ENCODE data around the gene TMEM219. TPM values are rescaled to one million over a fixed set of nuclear protein-coding genes. Genes with fewer than 3 reads are reported as not detected.

TMEM219 gene
- total and polyA plus RNA-seq, 10 of the 15 experiments (the other 5 are each of a cell fraction or from before 2014, with no cell fraction given), result 33.6 to 74.6 (median 56.5) TPM

DNA sequence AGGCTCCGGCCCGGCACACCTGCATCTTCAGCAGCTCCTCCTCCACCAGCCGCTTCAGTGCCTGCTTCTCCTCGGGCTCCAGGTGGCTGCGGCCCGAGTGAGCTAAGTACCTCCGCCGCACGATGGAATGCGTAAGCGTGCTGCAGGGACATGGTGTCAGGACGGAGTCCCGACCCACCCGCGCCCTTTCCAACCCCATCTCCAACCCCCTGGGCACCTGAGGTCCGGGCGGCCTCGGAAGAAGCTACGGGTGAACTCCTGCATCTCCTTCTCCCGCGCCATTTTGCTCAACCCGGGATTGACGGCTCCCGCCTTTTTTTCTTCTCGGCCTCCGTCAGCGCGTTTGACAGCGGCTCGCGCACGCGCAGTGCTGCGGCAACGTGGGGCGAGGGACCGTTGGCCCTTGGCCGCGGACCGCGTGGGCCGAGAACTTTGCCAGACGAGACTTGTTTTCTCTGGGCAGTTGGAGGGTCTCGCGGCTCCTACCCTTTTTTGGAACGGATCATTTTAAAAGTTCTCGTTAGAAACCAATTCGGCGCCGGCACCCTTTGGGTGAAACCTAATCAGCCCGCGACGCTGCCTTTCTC is 33.5 kb downstream of the TMEM219 start, which contains the start of gene HIRIP3 (continued):
- TF ChIP-seq, protein P1, sequence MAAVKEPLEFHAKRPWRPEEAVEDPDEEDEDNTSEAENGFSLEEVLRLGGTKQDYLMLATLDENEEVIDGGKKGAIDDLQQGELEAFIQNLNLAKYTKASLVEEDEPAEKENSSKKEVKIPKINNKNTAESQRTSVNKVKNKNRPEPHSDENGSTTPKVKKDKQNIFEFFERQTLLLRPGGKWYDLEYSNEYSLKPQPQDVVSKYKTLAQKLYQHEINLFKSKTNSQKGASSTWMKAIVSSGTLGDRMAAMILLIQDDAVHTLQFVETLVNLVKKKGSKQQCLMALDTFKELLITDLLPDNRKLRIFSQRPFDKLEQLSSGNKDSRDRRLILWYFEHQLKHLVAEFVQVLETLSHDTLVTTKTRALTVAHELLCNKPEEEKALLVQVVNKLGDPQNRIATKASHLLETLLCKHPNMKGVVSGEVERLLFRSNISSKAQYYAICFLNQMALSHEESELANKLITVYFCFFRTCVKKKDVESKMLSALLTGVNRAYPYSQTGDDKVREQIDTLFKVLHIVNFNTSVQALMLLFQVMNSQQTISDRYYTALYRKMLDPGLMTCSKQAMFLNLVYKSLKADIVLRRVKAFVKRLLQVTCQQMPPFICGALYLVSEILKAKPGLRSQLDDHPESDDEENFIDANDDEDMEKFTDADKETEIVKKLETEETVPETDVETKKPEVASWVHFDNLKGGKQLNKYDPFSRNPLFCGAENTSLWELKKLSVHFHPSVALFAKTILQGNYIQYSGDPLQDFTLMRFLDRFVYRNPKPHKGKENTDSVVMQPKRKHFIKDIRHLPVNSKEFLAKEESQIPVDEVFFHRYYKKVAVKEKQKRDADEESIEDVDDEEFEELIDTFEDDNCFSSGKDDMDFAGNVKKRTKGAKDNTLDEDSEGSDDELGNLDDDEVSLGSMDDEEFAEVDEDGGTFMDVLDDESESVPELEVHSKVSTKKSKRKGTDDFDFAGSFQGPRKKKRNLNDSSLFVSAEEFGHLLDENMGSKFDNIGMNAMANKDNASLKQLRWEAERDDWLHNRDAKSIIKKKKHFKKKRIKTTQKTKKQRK (IDR thresholded peaks at IDR 0.05; ENCODE audit: low read depth, low read length), result no peak
- no peak for TF ChIP-seq NR2C1 (IDR thresholded peaks at IDR 0.05)
- TF ChIP-seq SUZ12 (IDR thresholded peaks at IDR 0.05; ENCODE audit: unreplicated experiment), result no peak
- no peak for TF ChIP-seq STAT1 (conservative IDR thresholded peaks at IDR 0.05)
- no peak for TF ChIP-seq SREBF1 (IDR thresholded peaks at IDR 0.05; ENCODE audit: low read length)
- peak; percentile 93 for TF ChIP-seq YY1 (IDR thresholded peaks at IDR 0.05; ENCODE audit: low read depth, low read length)
- TF ChIP-seq, protein P2, sequence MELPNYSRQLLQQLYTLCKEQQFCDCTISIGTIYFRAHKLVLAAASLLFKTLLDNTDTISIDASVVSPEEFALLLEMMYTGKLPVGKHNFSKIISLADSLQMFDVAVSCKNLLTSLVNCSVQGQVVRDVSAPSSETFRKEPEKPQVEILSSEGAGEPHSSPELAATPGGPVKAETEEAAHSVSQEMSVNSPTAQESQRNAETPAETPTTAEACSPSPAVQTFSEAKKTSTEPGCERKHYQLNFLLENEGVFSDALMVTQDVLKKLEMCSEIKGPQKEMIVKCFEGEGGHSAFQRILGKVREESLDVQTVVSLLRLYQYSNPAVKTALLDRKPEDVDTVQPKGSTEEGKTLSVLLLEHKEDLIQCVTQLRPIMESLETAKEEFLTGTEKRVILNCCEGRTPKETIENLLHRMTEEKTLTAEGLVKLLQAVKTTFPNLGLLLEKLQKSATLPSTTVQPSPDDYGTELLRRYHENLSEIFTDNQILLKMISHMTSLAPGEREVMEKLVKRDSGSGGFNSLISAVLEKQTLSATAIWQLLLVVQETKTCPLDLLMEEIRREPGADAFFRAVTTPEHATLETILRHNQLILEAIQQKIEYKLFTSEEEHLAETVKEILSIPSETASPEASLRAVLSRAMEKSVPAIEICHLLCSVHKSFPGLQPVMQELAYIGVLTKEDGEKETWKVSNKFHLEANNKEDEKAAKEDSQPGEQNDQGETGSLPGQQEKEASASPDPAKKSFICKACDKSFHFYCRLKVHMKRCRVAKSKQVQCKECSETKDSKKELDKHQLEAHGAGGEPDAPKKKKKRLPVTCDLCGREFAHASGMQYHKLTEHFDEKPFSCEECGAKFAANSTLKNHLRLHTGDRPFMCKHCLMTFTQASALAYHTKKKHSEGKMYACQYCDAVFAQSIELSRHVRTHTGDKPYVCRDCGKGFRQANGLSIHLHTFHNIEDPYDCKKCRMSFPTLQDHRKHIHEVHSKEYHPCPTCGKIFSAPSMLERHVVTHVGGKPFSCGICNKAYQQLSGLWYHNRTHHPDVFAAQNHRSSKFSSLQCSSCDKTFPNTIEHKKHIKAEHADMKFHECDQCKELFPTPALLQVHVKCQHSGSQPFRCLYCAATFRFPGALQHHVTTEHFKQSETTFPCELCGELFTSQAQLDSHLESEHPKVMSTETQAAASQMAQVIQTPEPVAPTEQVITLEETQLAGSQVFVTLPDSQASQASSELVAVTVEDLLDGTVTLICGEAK (IDR thresholded peaks at IDR 0.05; ENCODE audit: borderline replicate concordance), result no peak
- no peak for TF ChIP-seq STAT3 (IDR thresholded peaks at IDR 0.05; ENCODE audit: low read depth, low read length)
- 0 out of 4 replicates have a peak, but pooled peaks of 1 of the 2 experiments have one; percentile 3 for TF ChIP-seq BHLHE40 (IDR thresholded peaks at IDR 0.05; ENCODE audit: borderline replicate concordance in 1 of 2, low read depth in 2 of 2, low read length in 1 of 2)
- TF ChIP-seq CREB1 (IDR thresholded peaks at IDR 0.05; ENCODE audit: low read depth), result no peak
- no peak for TF ChIP-seq CEBPB (IDR thresholded peaks at IDR 0.05; ENCODE audit: borderline replicate concordance in 1 of 2, low read depth in 2 of 2, low read length in 2 of 2)
- no peak for TF ChIP-seq RUNX3 (IDR thresholded peaks at IDR 0.05; ENCODE audit: low read length)
- no peak for TF ChIP-seq IKZF1 (conservative IDR thresholded peaks at IDR 0.05)
- no peak for TF ChIP-seq GABPA (IDR thresholded peaks at IDR 0.05; ENCODE audit: low read depth)
- no peak for TF ChIP-seq EED (IDR thresholded peaks at IDR 0.05; ENCODE audit: low read depth)
- TF ChIP-seq, protein P3, sequence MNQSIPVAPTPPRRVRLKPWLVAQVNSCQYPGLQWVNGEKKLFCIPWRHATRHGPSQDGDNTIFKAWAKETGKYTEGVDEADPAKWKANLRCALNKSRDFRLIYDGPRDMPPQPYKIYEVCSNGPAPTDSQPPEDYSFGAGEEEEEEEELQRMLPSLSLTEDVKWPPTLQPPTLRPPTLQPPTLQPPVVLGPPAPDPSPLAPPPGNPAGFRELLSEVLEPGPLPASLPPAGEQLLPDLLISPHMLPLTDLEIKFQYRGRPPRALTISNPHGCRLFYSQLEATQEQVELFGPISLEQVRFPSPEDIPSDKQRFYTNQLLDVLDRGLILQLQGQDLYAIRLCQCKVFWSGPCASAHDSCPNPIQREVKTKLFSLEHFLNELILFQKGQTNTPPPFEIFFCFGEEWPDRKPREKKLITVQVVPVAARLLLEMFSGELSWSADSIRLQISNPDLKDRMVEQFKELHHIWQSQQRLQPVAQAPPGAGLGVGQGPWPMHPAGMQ (IDR thresholded peaks at IDR 0.05; ENCODE audit: borderline replicate concordance), result no peak
- TF ChIP-seq RCOR1 (conservative IDR thresholded peaks at IDR 0.05; ENCODE audit: low read depth, low read length), result no peak
- TF ChIP-seq, protein P4, sequence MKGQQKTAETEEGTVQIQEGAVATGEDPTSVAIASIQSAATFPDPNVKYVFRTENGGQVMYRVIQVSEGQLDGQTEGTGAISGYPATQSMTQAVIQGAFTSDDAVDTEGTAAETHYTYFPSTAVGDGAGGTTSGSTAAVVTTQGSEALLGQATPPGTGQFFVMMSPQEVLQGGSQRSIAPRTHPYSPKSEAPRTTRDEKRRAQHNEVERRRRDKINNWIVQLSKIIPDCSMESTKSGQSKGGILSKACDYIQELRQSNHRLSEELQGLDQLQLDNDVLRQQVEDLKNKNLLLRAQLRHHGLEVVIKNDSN (IDR thresholded peaks at IDR 0.05; ENCODE audit: borderline replicate concordance, extremely low read length, insufficient read depth, low read depth, low read length), result no peak
- TF ChIP-seq HDAC2 (IDR thresholded peaks at IDR 0.05), result no peak
- TF ChIP-seq ZBED1 (IDR thresholded peaks at IDR 0.05; ENCODE audit: borderline replicate concordance), result no peak

All from GM12878 (cell line).